ENCODE data around the gene PSMD8. TPM values are rescaled to one million over a fixed set of nuclear protein-coding genes. Genes with fewer than 3 reads are reported as not detected.
A peak's percentile ranks its signal among the peaks of the same experiment; 100 is the strongest.

Gene PSMD8
- total and polyA plus RNA-seq, 2 of the 8 experiments (the other 6 are each of a cell fraction or from before 2014, with no cell fraction given), result 170 to 486 TPM

- FAIRE-seq (no peak), DNase-seq (ENCODE audit: low read depth in 1 of 2, low spot score in 2 of 2) (no peak)
- Histone ChIP-seq H3K18ac (ENCODE audit: extremely low read depth, low read length) (peak overlapping the region; percentile 78; the same call in 1 of the 2 replicates), H3K4me2 (ENCODE audit: insufficient read depth in 1 of 2, low read depth in 2 of 2, low read length in 2 of 2) (no peak overlapping the region), H2BK15ac (ENCODE audit: low read length) (no peak overlapping the region), H3K14ac (ENCODE audit: insufficient read length) (no peak overlapping the region), H3K56ac (replicated peaks; ENCODE audit: insufficient read length, low read depth, low read length) (no peak overlapping the region), H2BK5ac (ENCODE audit: low read depth, low read length) (no peak overlapping the region), H3K4me1 (replicated peaks in 1 of 4; ENCODE audit: control insufficient read depth in 3 of 4, insufficient read depth in 4 of 4, low read length in 3 of 4) (peaks cover 0 to 3% (median 0%) of the 10 kb centered on the region in 4 experiments; a peak in 1 of 7 replicates), H3K23ac (ENCODE audit: insufficient read length) (no peak overlapping the region), H3K4ac (replicated peaks; ENCODE audit: insufficient read length, low read depth, low read length) (no peak overlapping the region), H3K23me2 (ENCODE audit: low read depth, low read length) (no peaks in the 10 kb centered on the region), H4K5ac (ENCODE audit: insufficient read length, low read depth, low read length) (no peak overlapping the region), H3K27me3 (replicated peaks in 1 of 4; ENCODE audit: control insufficient read depth in 3 of 4, extremely low read depth in 1 of 4, insufficient read depth in 3 of 4, low read length in 3 of 4) (peaks cover 0 to 2% (median 0%) of the 10 kb centered on the region in 4 experiments; a peak in 1 of 7 replicates), H2BK12ac (ENCODE audit: low read depth, low read length) (no peak overlapping the region), H3K79me1 (ENCODE audit: low read depth, low read length) (no peaks in the 10 kb centered on the region; the same call in 1 of the 2 replicates), H2BK20ac (ENCODE audit: low read length) (no peak overlapping the region), H4K91ac (replicated peaks; ENCODE audit: insufficient read length, low read length) (no peak overlapping the region), H2AK5ac (ENCODE audit: low read depth, low read length) (no peak overlapping the region), H4K20me1 (replicated peaks in 1 of 2; ENCODE audit: control insufficient read depth in 1 of 2, insufficient read depth in 2 of 2, low read length in 2 of 2) (no peaks in the 10 kb centered on the region), H3K79me2 (ENCODE audit: control insufficient read depth in 1 of 2, insufficient read depth in 2 of 2, low read length in 2 of 2) (no peaks in the 10 kb centered on the region), H3K36me3 (ENCODE audit: control insufficient read depth in 2 of 4, insufficient read depth in 4 of 4, low read length in 3 of 4) (no peaks in the 10 kb centered on the region), H3K4me3 (ENCODE audit: extremely low read depth in 1 of 4, insufficient read depth in 2 of 4, low read depth in 3 of 4, low read length in 4 of 4) (no peak overlapping the region), H4K8ac (ENCODE audit: extremely low read depth, insufficient read depth, low read length) (no peak overlapping the region; the same call in none of the 2 replicates), H3K9ac (replicated peaks in 1 of 4; ENCODE audit: extremely low read depth in 1 of 4, low read depth in 3 of 4, low read length in 3 of 4) (no peak overlapping the region), H3K27ac (ENCODE audit: low read depth, low read length) (no peak overlapping the region), H3K9me3 (ENCODE audit: insufficient read depth in 2 of 2, low read depth in 1 of 2, low read length in 1 of 2) (no peaks in the 10 kb centered on the region), H2BK120ac (replicated peaks; ENCODE audit: low read depth, low read length) (no peak overlapping the region), H2AFZ (ENCODE audit: low read length) (no peak overlapping the region)
- POLR2A ChIA-PET (ENCODE audit: partially characterized antibody), result interaction anchor here (1.0 to 1.7 kb wide), 2 partner anchors 13 to 23 kb away, joined by 3 to 5 read pairs; partner anchors contain the start of genes GGN and SPRED3
- TF ChIP-seq RFX5 (IDR thresholded peaks at IDR 0.05; ENCODE audit: borderline replicate concordance, low read depth, low read length), result no peak
- TF ChIP-seq TCF12 (IDR thresholded peaks at IDR 0.05; ENCODE audit: low read depth, low read length), result no peak
- TF ChIP-seq POLR2A (IDR thresholded peaks at IDR 0.05; ENCODE audit: control extremely low read depth in 1 of 2, low read depth in 2 of 2, low read length in 2 of 2), result no peak
- TF ChIP-seq PHF8 (conservative IDR thresholded peaks at IDR 0.05; ENCODE audit: low read depth, low read length), result no peak
- TF ChIP-seq POU5F1 (IDR thresholded peaks at IDR 0.05; ENCODE audit: low read depth, low read length), result no peak
- TF ChIP-seq MAX (IDR thresholded peaks at IDR 0.05), result no peak
- TF ChIP-seq SUZ12 (IDR thresholded peaks at IDR 0.05; ENCODE audit: low read length), result no peak
- CTCF ChIA-PET (ENCODE audit: partially characterized antibody), result interaction anchor here (0.6 to 5.7 kb wide), 3 partner anchors 8 to 490 kb away, joined by 3 to 32 read pairs (median 4); partner anchors contain the start of gene FAM98C
- WGBS, 2 experiments (ENCODE audit: extremely low coverage in 1 of 2, insufficient coverage in 1 of 2, insufficient read length in 1 of 2, insufficient replicate concordance in 2 of 2, low coverage in 1 of 2, low lambda C conversion rate in 2 of 2, missing lambda C conversion rate in 1 of 2), result 91% methylated on average over 12 of the region's 13 CpGs; no CpG with 5 or more reads in 1 of the 2 experiments
Measured at GRCh38 chr19:38411041-38411712, 36.8 kb downstream of the PSMD8 start.

All from H1 (cell line).